HG03135 (cell line): ENCODE data around the gene PTPRD.

Experiments used
- ATAC-seq: cut with Tn5 transposase; IDR thresholded peaks from one replicate; pipeline ENCODE4 v1.9.1; 2021; ENCODE audit warnings: mild to moderate bottlenecking, moderate library complexity; ENCODE audit not compliant: unreplicated experiment

Gene PTPRD

DNA sequence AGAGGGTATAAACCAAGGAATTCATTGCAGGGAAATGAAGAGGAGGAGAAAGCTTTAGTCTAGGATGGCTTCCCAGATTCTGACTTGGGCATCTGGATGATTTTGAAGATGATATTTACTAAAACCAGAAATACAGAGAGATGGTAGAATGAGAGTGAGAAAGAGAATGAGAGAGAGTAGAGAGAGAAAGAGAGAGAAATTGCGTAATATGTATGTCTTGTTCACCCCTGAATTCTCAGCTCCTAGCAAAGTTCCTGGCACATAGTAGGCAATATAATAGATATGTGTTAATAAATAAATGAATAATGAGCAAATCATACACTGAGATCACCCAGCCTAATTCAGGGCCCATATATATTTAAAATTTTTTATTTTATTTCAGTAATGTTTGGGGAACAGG lies 1723.7 kb downstream of the PTPRD start:
- ATAC-seq, result no peak

DNA sequence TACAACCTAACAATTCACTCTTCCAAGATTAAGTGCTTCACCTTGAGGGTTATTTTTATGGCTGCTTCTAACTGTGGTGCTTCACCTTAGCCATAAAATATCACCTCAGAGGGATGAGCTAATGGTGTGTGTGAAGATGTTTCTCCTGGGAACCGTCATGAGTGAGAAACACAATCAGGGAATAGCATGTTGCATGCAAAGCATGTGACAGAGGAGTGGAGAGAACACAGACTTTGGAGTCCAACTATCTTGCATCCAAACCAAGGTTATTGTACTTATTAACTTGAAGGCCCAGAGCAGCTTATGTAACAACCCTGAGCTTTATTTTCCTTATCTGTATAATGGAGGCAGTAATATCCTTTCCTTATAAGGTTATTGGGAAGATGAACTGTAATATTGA lies 1724.2 kb downstream of the PTPRD start:
- ATAC-seq, result no peak

DNA sequence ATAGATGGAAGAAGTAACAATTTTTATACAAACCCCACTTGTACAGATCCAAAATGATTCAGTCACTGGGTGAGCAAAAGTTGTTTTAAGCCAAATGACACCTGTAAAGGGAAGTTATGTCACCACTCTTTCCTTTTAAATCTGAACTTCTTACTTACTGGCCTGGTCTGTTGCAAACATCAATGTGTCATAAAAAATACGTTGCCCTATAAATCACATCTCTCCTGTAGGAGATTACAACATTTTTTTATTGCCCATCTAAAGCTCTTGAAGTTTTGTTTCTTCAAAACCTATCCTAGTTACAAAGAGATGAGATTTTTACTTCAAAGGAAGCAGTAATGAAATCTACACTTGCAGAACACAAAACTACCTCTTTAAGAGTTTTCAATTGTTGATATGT lies 1725.4 kb downstream of the PTPRD start:
- no peak for ATAC-seq

DNA sequence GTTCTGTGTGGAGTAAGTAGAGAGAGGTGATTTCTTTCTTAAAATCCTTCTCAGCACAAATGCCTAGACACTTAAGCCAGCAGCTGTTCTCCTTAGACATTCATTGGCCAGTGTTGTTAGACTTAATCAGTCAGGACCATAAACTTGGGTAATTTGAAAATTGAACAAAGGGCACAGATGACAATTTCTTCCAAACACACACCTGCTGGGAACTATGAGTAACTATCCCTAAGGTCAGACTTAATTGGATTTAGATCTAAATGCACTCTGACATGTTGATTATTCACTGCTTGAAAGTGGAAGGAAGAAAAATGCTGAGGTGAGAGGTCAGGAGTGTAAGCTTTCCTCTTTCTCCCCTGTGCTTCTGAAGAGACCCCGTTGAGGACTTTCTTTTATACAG lies 1729.5 kb downstream of the PTPRD start:
- no peak for ATAC-seq

DNA sequence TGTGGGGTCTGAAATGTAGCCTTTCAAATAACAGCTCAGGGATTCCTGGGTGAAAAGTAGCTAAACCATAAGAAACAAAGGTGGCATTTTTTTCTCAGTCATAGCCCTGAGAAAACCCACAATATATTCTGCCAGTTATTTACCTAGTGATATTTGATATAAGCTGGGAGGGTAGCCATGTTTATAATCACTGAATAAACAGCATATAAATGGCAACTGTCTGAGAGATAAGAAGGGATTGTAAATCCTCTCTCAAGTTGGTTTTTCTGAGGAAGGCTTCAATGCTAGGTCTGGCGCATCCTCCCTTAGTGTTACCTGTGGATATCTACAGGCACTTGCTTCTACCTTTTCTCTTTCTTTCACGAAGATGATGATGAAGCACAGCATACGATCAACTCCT lies 1732.7 kb downstream of the PTPRD start:
- no peak for ATAC-seq

DNA sequence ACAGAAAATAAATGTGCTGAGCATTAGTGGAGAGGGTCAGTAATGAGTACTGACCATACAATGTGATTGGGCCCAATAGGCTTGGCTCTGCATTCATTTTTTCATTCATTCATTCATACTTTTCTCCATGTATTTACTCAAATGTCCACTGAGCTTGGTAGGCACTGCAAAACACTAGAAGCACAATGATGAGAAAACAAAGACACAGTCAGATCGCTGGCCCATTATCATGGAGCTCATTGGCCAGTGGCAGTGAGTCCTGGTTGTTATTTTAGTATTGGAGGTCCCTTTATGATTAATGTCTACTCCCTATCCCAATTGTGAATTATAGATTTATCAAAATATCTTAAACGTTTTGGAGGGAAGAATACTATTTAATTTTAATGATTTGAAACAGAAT lies 1733.5 kb downstream of the PTPRD start:
- ATAC-seq, result no peak

DNA sequence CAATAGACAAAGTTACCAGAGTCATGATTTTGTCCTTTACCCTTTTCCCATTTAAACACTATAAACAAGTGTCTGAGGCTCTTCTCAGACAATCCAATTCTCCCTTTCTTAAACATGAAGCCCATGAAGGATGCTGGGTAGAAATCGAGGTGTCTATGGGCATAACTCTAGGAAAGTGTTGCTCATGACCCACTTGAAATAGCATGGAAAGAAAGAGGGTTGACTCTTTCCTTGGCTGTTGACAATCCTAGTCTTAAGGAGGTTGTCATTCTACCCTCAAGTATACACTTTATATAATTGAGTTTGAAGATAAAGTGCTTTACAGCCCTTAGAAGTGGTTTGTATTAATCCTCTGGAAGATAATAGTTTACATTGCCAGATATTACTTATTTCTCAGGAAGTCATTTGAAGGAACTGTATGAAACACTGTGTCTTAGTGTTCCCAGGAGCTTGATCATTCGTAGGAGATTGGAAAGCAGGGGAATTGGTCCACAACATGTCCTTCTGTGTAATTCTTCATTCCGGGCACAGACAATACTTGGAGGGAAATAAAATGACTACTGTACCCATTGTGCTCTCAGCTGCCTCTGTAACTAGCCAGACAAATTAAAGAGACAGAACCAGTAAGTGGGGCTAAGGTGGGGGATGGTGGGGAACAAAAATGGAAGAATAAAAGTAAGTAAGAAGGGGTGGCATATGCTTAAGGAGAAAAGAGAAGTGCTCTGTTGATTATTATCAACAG lies 1734.9 kb downstream of the PTPRD start:
- ATAC-seq, result no peak

DNA sequence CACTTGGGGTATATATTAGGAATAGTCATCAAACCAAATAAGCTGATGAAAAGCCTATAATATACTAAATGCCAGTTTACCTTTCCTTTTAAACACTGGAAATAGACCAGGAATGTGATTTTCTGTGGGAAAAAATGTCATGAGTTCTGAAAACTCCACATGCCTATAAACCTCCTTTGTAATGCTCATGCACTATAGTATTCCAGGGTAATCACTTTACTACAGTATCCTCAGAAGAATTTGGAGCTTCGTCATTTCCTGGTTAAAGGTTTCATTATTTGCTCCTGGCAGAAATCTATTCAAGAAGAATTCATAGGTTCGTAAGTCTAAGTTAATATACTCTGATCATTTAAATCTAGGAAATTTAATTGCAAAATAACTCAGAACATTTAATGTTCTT lies 1736.5 kb downstream of the PTPRD start:
- no peak for ATAC-seq

DNA sequence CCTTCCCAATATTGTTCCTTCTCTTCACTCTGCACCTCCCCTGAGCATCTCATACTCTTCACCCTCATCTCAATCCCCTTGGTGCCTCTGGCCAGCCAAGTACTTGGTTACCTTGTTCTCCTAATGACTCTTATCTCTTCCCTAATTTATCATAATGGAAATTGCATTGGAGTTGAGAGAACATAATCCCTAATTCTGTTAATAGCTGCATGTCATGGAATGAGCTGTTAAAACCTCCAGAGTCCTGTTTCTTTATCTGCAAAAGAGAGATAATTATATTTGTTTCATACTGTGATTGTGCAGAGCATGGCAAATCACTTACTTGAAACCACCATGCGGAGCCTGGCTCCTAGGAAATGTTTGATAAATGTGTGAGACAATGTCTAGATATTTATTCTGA lies 1738.3 kb downstream of the PTPRD start:
- ATAC-seq, result no peak

DNA sequence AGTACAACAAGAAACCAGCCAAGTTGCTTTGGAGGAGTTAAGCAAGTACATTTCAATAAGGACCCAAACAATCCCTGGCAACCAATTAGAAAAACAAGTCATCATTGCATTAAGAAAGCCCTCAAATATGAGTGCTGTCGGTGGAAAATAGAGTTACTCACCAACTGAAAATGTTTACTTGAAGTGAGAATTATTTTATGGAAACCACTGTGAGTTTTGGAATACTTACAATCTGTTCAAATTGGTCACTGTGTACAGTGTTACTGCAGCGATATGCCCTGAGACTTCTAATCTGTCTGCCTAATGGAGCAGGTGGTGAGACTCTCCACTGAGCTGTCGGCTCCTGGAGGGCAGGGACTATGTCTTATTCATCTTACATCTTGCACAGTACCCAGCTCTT lies 1740.0 kb downstream of the PTPRD start:
- ATAC-seq, result no peak

DNA sequence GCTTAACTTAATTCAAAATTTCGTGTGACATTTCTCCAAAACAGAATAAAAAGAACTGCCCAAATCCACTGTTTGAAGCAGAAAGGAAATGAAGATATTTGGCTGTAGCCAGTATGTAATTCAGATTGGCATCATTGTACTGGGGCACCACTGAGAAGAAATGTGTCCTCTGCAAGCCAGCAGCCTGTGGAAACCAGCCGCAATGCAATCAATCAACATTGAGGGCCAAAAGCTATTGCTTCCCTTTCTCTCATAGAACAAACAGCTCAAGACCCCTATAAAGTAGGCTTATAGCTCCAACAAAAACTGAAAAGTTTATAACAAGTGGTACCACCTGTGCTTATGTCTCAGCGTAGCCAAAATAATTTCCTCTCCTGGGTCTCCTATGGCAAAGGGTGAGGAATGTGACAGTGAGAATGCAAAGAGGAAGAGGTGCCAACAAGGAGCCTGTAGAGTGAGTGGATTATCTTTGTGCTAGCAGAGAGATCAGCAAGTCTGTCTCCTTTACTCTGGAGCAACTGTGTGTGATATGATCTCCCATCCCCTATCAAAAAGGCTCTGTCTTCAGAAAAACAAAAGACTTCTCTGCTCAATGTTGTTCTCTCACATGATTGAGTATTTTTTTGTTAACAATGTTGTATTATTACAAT lies 1740.9 kb downstream of the PTPRD start:
- ATAC-seq, result no peak

DNA sequence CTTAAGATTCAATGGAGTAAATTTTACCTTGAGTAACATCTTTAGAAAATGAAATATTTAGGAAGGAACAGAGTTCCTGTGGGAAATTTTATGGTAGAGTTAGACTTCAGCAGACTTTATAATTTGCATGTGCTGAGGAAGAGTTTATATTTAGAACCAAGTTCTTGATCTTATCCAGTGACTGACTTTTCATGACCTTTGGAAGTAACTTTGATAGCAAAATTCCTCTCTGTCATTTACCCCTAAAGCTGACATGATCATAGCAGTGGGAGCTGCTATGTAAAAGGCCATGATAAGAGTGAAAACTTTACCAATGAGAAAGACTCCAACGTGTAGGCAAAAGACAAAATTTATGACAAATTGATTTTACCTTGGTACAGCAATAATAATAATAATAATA lies 1741.4 kb downstream of the PTPRD start:
- no peak for ATAC-seq

DNA sequence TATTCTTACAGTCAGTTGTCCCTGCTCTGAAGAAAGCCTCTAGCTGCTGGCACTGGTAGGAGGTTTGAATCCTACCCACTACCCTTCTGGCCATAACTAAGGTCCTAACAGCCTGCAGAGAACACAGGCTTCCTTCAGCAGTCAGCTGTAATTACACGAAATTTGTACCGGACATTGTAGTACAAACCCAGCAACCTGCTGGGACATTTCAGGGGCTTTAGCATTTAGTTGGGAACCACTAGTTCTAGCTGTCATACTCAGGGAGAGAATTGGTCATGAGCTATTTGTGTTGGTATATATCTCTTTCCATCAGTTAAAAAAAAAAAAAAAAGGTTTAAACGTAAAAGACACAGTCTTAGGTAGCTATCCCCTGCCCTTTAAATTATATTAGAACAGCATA lies 1743.0 kb downstream of the PTPRD start:
- no peak for ATAC-seq

DNA sequence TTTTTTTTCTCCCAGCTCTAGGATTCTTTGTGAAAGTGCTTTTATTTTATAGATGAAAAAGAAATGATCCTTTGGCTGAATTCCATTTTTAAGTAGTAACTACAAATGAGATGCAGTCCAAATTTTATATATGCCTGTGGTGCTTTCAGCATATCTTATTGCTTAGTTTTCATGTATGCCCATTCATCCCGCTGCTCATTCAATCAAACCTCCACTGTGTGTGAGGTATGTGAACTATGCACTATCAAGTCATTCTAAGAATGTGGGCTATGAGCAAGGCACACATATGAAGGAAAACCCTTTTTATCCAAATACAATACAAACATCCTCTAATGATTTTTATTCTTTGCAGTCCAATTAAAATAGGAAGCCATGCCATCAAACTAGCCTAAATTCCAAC lies 1744.2 kb downstream of the PTPRD start:
- ATAC-seq, result no peak

DNA sequence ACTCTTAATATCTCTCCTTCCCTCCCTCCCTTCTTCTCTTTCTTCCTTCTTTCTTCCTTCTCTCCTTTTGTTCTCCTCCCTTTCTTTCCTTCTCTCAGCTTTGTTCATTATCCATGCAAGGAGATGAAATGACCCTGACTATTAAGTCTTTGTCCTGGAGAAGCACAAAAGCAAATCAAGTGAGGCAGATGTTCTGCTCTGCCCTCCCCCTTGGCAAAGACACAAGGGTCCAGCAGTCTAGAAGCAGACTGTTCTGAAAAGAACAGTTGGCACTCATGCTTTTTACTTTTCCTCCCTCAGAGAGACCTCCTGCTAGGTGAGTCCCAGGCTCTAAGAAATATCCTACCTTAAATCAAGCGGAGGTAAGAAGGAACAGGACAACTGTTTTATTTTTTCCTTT lies 1745.7 kb downstream of the PTPRD start:
- no peak for ATAC-seq

DNA sequence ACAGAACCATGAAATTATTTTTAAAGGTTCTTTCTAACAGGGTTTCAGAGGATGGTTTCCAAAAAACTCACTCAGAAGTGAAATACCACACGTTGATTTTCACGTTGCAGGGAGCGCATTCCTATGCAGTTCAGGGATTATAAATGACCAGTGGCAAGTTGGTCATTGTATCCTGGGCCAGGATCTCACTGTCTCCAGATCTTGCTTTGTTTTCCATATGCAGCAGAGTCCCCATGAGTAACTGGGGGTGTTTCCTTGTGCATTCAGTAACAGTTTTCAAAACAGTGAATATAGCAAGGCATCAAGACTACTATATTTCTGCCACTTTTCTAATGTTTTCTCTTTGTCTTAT lies 1748.3 kb downstream of the PTPRD start:
- no peak for ATAC-seq

DNA sequence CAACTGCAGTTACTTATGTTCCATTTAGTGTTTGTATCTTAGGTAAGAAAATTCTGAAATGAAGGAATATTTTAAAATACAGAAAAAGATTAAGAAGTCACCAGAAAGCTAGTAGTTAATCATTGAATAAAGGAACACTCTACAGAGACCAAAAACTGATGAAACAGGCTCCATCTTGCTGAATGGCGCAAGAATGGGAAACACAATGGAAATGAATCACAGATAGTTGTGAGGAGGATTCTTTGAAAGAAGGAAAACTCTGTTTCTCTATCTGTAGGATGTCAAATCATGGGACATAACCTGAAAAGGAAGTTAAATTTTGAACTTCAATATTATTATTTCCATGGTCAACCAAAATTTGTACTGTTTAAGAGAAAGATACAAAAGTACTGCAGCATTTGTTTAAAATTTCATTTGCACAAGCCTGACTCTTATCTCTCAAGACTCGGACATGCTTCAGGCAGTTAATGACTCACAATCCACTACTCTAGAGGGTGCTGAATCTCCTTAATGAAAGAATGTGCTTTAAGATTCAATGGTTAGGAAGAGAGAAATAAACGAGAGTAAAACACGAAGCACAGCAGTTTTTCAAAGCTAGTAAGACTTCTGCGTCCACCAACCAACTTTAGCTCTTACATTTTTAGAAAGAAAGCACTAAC lies 1748.8 kb downstream of the PTPRD start:
- no peak for ATAC-seq

DNA sequence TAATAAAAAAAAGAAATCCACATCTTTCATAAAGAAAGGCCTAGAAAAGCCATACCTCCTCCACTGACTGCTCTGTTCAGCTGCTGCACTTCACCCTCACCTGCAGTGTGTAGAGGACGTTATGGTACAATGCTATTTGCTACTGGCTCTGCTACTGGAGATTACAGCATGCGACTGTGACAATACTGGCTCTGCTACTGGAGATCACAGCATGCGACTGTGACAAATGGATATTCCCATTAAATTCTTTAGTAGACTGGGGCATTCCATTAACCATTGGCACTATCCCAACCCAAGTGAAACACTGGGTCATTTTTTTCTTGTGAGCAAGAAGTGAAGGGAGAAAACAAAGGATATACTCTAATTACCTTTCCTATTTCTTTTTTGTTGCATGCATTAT lies 1749.7 kb downstream of the PTPRD start:
- no peak for ATAC-seq

DNA sequence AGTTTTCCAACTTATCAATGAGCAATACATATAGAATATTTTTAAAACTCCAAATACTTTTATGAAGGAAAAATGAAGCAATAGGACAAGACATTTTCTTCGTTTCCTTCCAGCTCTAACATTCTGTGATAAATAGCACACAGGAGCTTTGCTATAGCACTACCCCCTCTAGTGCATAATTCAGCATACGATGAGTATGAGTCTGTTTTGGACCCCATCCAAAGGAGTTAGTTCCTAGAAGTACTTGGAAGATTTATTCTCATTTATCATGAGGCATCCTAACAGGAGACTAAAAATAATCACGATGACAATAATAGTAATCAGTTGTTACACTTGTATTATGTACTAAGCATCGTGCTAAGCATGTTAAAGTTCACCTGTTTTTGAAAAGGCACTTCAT lies 1751.9 kb downstream of the PTPRD start:
- no peak for ATAC-seq

DNA sequence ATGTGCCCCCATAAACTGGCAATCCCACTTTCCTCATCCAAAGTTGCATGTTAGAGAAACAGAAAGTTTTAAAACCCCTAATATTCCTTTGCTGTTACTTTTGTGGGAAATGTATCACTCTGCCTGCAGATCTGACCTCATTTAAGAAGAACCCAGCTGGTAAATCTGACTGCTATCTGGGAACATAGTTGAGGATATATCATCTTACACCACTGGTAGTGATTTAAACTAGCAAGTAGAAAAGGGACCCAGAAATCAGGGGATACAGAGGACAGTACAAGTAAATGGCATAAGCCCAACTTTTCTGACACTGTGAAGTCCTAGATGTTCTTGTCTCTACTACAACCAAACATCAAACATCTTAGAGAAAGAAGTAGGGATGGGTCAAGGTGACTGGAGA lies 1752.7 kb downstream of the PTPRD start:
- ATAC-seq, result no peak

DNA sequence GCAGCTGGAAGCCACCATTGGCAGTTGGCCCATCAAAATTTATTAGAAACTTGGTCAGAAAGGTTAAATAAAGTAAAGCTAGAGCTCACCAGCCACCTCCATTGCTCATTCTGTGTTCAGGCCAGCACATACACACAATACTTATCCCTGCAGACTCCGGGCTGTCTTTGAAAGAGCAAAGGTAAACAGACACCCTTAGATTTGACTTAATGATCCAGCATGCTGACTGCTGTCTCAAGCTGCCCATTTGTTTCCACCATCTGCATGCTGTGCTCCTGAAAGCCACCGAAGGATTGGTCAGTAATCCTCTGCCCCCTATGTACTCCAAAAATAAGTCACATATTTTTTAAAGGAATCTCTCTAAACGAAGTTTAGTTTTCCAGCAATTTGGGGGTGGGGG lies 1753.4 kb downstream of the PTPRD start:
- ATAC-seq, result no peak

DNA sequence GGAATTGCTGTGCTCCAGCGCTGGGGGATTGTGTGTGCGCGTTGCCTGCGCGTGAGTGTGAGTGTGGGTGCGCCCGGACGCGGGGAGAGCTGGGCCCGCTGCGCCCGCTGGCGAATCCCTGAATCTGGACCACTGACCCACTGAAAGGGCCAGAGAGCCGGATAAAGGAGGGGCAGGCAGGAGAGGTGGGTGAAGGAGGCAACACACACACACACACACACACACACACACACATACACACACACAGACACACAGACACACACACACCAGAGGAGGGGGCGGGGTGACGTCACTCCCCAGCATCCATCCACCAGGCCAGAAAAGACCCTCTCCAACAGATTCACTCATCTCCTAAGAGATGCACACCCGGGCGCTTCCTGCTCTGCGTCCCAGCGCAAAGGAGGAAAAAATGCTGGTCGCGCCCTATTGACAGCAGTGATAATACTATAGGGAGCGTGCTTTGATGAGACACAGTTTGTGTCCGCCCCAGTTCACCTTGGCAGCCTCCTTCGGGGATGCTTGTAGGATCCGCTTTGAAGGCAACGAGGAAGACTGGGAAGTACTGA lies 1754.1 kb downstream of the PTPRD start:
- ATAC-seq, result no peak
